ENCODE measurements around the gene TARS2. TPM values are rescaled to one million over a fixed set of nuclear protein-coding genes. Genes with fewer than 3 reads are reported as not detected.

TARS2 gene
- total RNA-seq, 4 donors from 2014 or later, result 9.7 to 25.1 (median 16.5) TPM

GRCh38 chr1:150535511-150536287, 48.5 kb downstream of the TARS2 start:
- intact Hi-C loops (cut with DNase I; ENCODE audit: low total_unique reads), result no loop called here

GRCh38 chr1:150536836-150537731, 49.9 kb downstream of the TARS2 start:
- 83 to 87% methylated on average over 12 of the region's 12 CpGs for WGBS, 2 donors
- no peak overlapping the region for H3K4me3 ChIP-seq (ENCODE audit: low read depth, poor library complexity, severe bottlenecking)
- TF ChIP-seq POLR2A (IDR thresholded peaks at IDR 0.05) (no peak), CTCF (IDR thresholded peaks at IDR 0.05) (no peak)
- no peak for DNase-seq (ENCODE audit: low spot score in 2 of 2)
- intact Hi-C loops (cut with DNase I; ENCODE audit: low total_unique reads), result no loop called here

More at GRCh38 chr1:150535511-150536287, 48.5 kb downstream of the TARS2 start:
- DNase-seq (ENCODE audit: low spot score in 2 of 2), result no peak
- H3K4me3 ChIP-seq (ENCODE audit: low read depth, poor library complexity, severe bottlenecking), result no peak overlapping the region
- no peak for TF ChIP-seq CTCF (IDR thresholded peaks at IDR 0.05)
- no peak for TF ChIP-seq POLR2A (IDR thresholded peaks at IDR 0.05)
- 85 to 86% methylated on average over 14 of the region's 14 CpGs for whole genome bisulfite sequencing, 2 donors

DNA sequence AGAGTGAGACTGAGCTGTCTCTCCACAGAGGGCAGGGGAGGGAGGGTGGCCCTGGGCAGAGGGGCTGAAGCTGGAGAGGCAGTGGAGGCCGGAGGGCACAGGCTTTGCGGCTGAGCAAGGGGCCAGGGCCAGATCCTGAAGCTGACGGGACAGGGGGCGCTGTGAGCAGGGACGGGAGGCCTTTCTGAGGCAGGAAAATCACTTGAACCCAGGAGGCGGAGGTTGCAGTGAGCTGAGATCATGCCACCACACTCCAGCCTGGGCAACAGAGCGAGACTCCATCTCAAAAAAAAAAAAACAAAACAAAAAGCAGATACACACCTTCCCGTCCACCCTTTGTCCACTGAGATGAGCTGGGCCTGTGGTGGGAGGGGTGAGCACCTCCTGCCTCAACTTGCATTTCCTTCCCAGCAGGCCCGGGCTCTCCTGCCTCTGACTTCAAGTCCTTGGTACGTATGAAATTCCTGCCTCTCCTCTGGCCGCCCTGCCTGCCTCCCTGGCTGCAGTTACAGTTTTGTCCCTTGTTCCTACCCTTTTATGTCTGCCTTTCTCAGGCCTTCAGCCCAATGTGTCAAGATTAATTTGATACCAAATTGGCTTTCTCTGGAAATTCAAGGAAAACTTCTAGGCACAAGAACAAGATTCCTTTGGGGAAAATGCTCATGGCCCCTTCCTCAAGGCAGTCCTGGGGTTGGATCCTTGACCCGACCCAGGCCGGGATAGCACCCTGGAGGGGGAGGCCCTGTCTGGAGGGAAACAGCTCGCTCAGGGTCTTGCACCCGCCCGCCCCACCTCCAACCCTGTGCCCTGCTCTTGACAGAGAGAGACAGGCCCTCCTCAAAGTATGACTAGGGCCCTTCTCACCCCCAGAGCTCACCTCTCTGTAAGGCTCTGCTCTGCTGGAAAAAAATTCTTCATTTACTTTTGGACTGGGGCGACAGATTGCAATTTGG, 50.8 kb downstream of the TARS2 start:
- WGBS, 2 donors, result 53 to 75% methylated on average over 17 of the region's 17 CpGs
- DNase-seq (ENCODE audit: low spot score in 2 of 2), result no peak
- intact Hi-C loops (cut with DNase I; ENCODE audit: low total_unique reads), result no loop called here
- no peak overlapping the region for H3K4me3 ChIP-seq (ENCODE audit: low read depth, poor library complexity, severe bottlenecking)
- TF ChIP-seq CTCF (IDR thresholded peaks at IDR 0.05), result no peak
- TF ChIP-seq POLR2A (IDR thresholded peaks at IDR 0.05), result no peak

GRCh38 chr1:150543500-150544143, 56.4 kb downstream of the TARS2 start:
- WGBS, 2 donors, result 65 to 74% methylated on average over 13 of the region's 13 CpGs
- TF ChIP-seq CTCF (IDR thresholded peaks at IDR 0.05) (no peak), POLR2A (IDR thresholded peaks at IDR 0.05) (no peak)

DNA sequence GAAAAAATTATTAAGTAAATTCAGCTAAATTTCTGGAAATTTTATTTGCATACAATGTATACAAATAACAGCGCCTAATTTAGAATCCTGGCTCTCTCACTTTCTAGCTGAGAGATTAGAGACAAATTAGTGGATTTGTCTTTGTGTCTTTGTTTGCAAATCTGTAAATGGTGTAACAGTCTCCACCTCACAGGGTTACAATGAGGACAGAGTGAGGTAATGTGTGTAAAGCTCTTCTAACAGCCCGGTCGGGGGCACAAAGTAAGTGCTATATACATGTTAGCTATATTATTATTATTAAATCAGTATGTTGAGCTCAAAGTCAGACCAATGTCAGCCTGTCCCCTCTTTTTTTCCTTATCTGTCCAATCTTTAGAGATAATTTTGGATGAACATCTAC, 57.0 kb downstream of the TARS2 start:
- intact Hi-C loops (cut with DNase I; ENCODE audit: low total_unique reads), result no loop called here
- H3K4me3 ChIP-seq (ENCODE audit: low read depth, poor library complexity, severe bottlenecking), result no peak overlapping the region
- whole genome bisulfite sequencing, 2 donors, result 64 to 67% methylated on average over 3 of the region's 3 CpGs
- no peak for DNase-seq (ENCODE audit: low spot score in 2 of 2)
- TF ChIP-seq CTCF (IDR thresholded peaks at IDR 0.05) (no peak), POLR2A (IDR thresholded peaks at IDR 0.05) (no peak)

More at GRCh38 chr1:150543500-150544143, 56.4 kb downstream of the TARS2 start:
- intact Hi-C loops (cut with DNase I; ENCODE audit: low total_unique reads), result no loop called here
- peak in 1 of 2 donors; percentile 89 for DNase-seq (ENCODE audit: low spot score in 2 of 2)
- no peak overlapping the region for H3K4me3 ChIP-seq (ENCODE audit: low read depth, poor library complexity, severe bottlenecking)
